HepG2 (cell line): ENCODE results near the gene UNKL. TPM values are rescaled to one million over a fixed set of nuclear protein-coding genes. Genes with fewer than 3 reads are reported as not detected.

Experiments
- ASH2L ChIP-seq: fragments of 300-600, 200-600 bp; sonication (generic); IDR thresholded peaks from 2 replicates; pipeline ENCODE4 v1.7.0; 2017; ENCODE audit warnings: low read depth, mild to moderate bottlenecking, moderate library complexity, mixed read lengths, low read length; ENCODE audit not compliant: insufficient read length
- CAMTA2 ChIP-seq: sonication (generic); formaldehyde crosslinking; IDR thresholded peaks from 2 replicates; pipeline ENCODE4 v1.4.0; 2020; ENCODE audit warnings: mild to moderate bottlenecking, missing genetic modification reagents, borderline replicate concordance
- CERS6 ChIP-seq: sonication (generic); formaldehyde crosslinking; IDR thresholded peaks from 2 replicates; pipeline ENCODE4 v1.5.0; 2020; ENCODE audit warnings: missing genetic modification reagents
- CREB1 ChIP-seq, 2 experiments: fragments of 450-650 bp in 1 of 2; IDR thresholded peaks; 2 replicates each; pipeline ENCODE4 v1.6.1; 2016 to 2017; ENCODE audit warnings: control low read depth in 1 of 2, mild to moderate bottlenecking in 1 of 2, missing compliant biosample characterization in 1 of 2, missing genetic modification characterization in 1 of 2
- FOXP4 ChIP-seq: sonication (generic); formaldehyde crosslinking; IDR thresholded peaks from 2 replicates; pipeline ENCODE4 v1.4.0; 2020; ENCODE audit warnings: missing genetic modification reagents
- GLMP ChIP-seq: sonication (generic); formaldehyde crosslinking; IDR thresholded peaks from 2 replicates; pipeline ENCODE4 v1.9.0; 2021; ENCODE audit warnings: missing genetic modification reagents, mild to moderate bottlenecking, borderline replicate concordance
- HNF4A ChIP-seq: sonication (generic); formaldehyde crosslinking; IDR thresholded peaks from 2 replicates; pipeline ENCODE4 v1.4.0; 2020; ENCODE audit warnings: missing genetic modification reagents
- HNRNPL ChIP-seq: fragments of 200-400 bp; formaldehyde crosslinking; IDR thresholded peaks from 2 replicates; pipeline ENCODE4 v1.6.1; 2017; ENCODE audit warnings: mild to moderate bottlenecking, low read depth, low read length
- KDM6A ChIP-seq: IDR thresholded peaks from 2 replicates; pipeline ENCODE4 v1.6.1; 2016; ENCODE audit warnings: low read depth
- MAF1 ChIP-seq: sonication (generic); formaldehyde crosslinking; IDR thresholded peaks from 2 replicates; pipeline ENCODE4 v1.5.0; 2020; ENCODE audit warnings: missing genetic modification reagents, borderline replicate concordance
- MZF1 ChIP-seq: sonication (generic); formaldehyde crosslinking; IDR thresholded peaks from 2 replicates; pipeline ENCODE4 v1.8.1; 2023; ENCODE audit warnings: mild to moderate bottlenecking, missing genetic modification reagents, borderline replicate concordance
- NRL ChIP-seq: sonication (generic); formaldehyde crosslinking; IDR thresholded peaks from 2 replicates; pipeline ENCODE4 v1.5.0; 2020; ENCODE audit warnings: missing genetic modification reagents, mild to moderate bottlenecking, moderate library complexity, borderline replicate concordance
- PHF8 ChIP-seq: sonication (generic); formaldehyde crosslinking; IDR thresholded peaks from 2 replicates; pipeline ENCODE4 v1.5.0; 2020; ENCODE audit warnings: missing genetic modification reagents
- POLR2AphosphoS5 ChIP-seq: IDR thresholded peaks from 2 replicates; pipeline ENCODE4 v1.6.1; 2012; ENCODE audit warnings: low read depth, low read length
- SIN3A ChIP-seq: IDR thresholded peaks from 2 replicates; pipeline ENCODE4 v1.6.1; 2011; ENCODE audit warnings: low read depth, mild to moderate bottlenecking, control low read depth, low read length, borderline replicate concordance
- SNAPC5 ChIP-seq: sonication (generic); formaldehyde crosslinking; IDR thresholded peaks from 2 replicates; pipeline ENCODE4 v1.8.1; 2023; ENCODE audit warnings: mild to moderate bottlenecking, missing genetic modification reagents, borderline replicate concordance
- SRSF1 ChIP-seq: fragments of 200-400 bp; formaldehyde crosslinking; optimal IDR thresholded peaks from 2 replicates; pipeline ENCODE3; 2017; ENCODE audit warnings: mild to moderate bottlenecking, low read depth, low read length, moderate library complexity
- TBL1XR1 ChIP-seq: fragments of 150-350 bp; IDR thresholded peaks from 2 replicates; pipeline ENCODE4 v1.6.1; 2014; ENCODE audit warnings: borderline replicate concordance, low read length; ENCODE audit not compliant: partially characterized antibody
- ZNF160 ChIP-seq: sonication (generic); formaldehyde crosslinking; IDR thresholded peaks from 2 replicates; pipeline ENCODE4 v1.8.0; 2022; ENCODE audit warnings: mild to moderate bottlenecking, inconsistent platforms, missing genetic modification reagents
- ZNF207 ChIP-seq: fragments of 450-650 bp; IDR thresholded peaks from 2 replicates; pipeline ENCODE4 v1.6.1; 2016; ENCODE audit warnings: antibody characterized with exemption, borderline replicate concordance
- ZNF292 ChIP-seq: sonication (generic); formaldehyde crosslinking; IDR thresholded peaks from 2 replicates; pipeline ENCODE4 v1.8.1; 2022; ENCODE audit warnings: mild to moderate bottlenecking, low read depth, missing genetic modification reagents, borderline replicate concordance
- ZNF354B ChIP-seq: sonication (generic); formaldehyde crosslinking; IDR thresholded peaks from 2 replicates; pipeline ENCODE4 v1.8.0; 2022; ENCODE audit warnings: mild to moderate bottlenecking, missing genetic modification reagents
- ZNF784 ChIP-seq: sonication (generic); formaldehyde crosslinking; IDR thresholded peaks from 2 replicates; pipeline ENCODE4 v1.5.1; 2020; ENCODE audit warnings: missing genetic modification reagents, mild to moderate bottlenecking, borderline replicate concordance
- polyA plus RNA-seq, 8 experiments: library from polyadenylated mRNA; depleted of rRNA in 3 of 8; stranded (reverse) in 7 of 8; unstranded in 1 of 8; fragments of >200 nt; fragmentation: Illumina TruSeq in 4 of 8; extraction: Trizol in 4 of 8; gene quantifications; 2 replicates each; pipeline versions ENCODE4 v1.2.1 to v1.2.3, GENCODE V29; 2011 to 2016; ENCODE audit warnings: low read depth in 4 of 8, missing spikeins in 1 of 8, mixed read lengths in 1 of 8; ENCODE audit not compliant: insufficient read depth in 1 of 8
- total RNA-seq, 5 experiments: library from RNA; depleted of rRNA; stranded (reverse); fragments of >200 nt; fragmentation: Illumina TruSeq; extraction: Trizol; gene quantifications; 2 replicates each; pipeline ENCODE4 v1.2.3, GENCODE V29; 2016; ENCODE audit warnings: low read depth in 1 of 5
- TF ChIP-seq, protein P1 (sequence below): IDR thresholded peaks from 2 replicates; pipeline ENCODE4 v1.6.1; 2012; ENCODE audit warnings: inconsistent platforms

UNKL gene
- total and polyA plus RNA-seq, 2 of the 13 experiments (the other 11 are each of a cell fraction or from before 2014, with no cell fraction given) = 10.4 to 17.6 TPM

DNA sequence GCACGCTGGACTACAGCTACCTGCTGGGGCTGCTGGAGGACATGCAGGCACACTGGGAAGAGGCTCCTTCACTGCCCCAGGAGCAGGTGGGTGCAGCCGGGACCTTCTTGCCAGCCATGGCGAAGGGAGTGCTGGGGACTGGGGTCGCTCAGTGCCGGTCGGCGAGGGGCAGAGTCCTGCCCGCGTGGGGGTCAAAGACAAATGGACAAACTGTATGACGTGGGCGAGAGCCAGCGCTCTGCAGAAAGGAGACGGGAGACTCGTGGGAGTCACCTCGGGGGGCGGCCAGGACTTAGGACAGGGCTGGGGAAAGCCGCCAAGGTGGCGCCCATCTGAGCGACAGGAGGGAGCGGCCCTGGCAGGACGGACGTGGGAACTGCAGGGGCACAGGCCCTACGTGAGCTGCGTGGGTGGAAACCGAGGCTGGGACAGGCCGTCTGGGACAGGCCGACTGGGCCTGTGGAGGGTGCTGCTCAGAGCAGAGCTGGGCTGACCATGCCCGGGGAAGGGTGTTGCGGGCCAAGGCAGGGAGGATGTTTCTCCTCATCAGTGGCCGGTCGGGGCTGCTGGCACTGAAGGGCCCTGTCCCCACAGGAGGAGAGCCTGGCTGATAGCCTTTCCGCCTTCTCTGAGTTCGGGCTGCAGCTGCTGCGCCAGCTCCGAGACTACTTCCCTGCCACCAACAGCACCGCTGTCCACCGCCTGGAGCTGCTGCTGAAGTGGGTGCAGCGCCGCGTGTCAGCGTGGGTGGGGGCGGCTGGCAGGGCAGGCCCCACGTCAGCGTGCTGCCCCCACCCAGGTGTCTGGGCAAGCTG lies 70.9 kb downstream of the UNKL start (continued):
- TF ChIP-seq, protein P1, sequence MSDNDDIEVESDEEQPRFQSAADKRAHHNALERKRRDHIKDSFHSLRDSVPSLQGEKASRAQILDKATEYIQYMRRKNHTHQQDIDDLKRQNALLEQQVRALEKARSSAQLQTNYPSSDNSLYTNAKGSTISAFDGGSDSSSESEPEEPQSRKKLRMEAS = peak; percentile 2; the same call in 1 of the 2 replicates
- TF ChIP-seq CERS6 (CRISPR knock-in tag) (no peak), FOXP4 (CRISPR knock-in tag) (no peak), KDM6A (no peak), SNAPC5 (no peak), POLR2AphosphoS5 (peak; percentile 49; the same call in 1 of the 2 replicates), SRSF1 (peak; percentile 19), HNRNPL (no peak), CREB1 (IDR thresholded peaks at IDR 0.05) (no peak), CREB1 (CRISPR knock-in tag; IDR thresholded peaks at IDR 0.05) (no peak), ZNF160 (CRISPR knock-in tag) (no peak), MZF1 (no peak), SIN3A (no peak), CAMTA2 (CRISPR knock-in tag) (0 out of 2 replicates have a peak, but pooled peaks have one; percentile 33), TBL1XR1 (no peak), PHF8 (CRISPR knock-in tag) (peak; percentile 39; the same call in 1 of the 2 replicates), MAF1 (CRISPR knock-in tag) (no peak), ZNF784 (CRISPR knock-in tag) (no peak), ZNF354B (CRISPR knock-in tag) (0 out of 2 replicates have a peak, but pooled peaks have one; percentile 73), ASH2L (peak; percentile 20), HNF4A (no peak), GLMP (CRISPR knock-in tag) (no peak), ZNF207 (no peak), NRL (CRISPR knock-in tag) (peak; percentile 38; the same call in 1 of the 2 replicates), ZNF292 (CRISPR knock-in tag) (0 out of 2 replicates have a peak, but pooled peaks have one; percentile 5)
